Neural progenitor cell (in vitro differentiated cells): ENCODE measurements around the gene KRT76.

Source experiments
- EZH2 ChIP-seq: fragments of 200-600 bp; sonication (generic); IDR thresholded peaks from 2 replicates; pipeline ENCODE4 v1.6.1; 2017; ENCODE audit warnings: antibody characterized with exemption, mild to moderate bottlenecking, moderate library complexity
- EZH2phosphoT487 ChIP-seq: fragments of 200-600 bp; sonication (generic); IDR thresholded peaks from 2 replicates; pipeline ENCODE4 v1.6.1; 2017; ENCODE audit warnings: antibody characterized with exemption
- TF ChIP-seq, protein P1 (sequence below): fragments of 200-600 bp; sonication (generic); IDR thresholded peaks from 2 replicates; pipeline ENCODE4 v1.5.1; 2017; ENCODE audit warnings: antibody characterized with exemption, mild to moderate bottlenecking

DNA sequence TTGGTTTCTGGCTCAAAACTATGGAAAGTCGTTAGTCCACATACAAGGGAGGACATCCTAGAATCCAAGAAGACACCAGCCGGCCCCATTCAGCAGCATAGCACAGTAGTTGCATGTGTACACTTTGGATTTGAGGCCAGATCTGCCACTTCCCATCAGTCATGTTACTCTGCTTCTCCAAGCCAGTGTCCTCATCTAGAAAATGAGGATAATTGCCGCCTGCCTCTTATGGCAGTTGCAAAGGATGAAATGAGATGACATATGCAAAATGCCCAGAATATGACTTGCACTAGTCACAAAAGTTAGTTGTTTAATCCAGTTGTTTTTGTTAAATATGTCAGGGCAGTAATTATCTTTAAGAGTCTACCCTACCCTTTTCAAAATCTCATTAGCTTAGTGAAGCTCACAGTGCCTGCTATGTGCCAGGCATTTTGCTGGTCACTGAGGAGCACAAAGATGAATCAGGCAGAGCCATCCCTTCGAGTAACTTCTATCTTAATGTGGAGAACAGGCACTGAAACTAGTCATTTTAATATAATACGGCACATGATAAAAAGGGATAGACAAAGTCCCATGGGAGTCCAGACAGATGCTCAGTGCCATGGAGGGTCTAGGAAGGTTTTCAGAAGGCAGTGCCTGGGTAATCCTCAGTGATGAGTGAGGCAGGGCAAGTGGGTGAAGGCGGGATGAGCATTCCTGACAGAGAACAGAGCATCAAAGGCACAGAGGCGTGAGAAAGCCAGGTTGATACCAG lies 6.6 kb upstream of the KRT76 start:
- TF ChIP-seq, protein P1, sequence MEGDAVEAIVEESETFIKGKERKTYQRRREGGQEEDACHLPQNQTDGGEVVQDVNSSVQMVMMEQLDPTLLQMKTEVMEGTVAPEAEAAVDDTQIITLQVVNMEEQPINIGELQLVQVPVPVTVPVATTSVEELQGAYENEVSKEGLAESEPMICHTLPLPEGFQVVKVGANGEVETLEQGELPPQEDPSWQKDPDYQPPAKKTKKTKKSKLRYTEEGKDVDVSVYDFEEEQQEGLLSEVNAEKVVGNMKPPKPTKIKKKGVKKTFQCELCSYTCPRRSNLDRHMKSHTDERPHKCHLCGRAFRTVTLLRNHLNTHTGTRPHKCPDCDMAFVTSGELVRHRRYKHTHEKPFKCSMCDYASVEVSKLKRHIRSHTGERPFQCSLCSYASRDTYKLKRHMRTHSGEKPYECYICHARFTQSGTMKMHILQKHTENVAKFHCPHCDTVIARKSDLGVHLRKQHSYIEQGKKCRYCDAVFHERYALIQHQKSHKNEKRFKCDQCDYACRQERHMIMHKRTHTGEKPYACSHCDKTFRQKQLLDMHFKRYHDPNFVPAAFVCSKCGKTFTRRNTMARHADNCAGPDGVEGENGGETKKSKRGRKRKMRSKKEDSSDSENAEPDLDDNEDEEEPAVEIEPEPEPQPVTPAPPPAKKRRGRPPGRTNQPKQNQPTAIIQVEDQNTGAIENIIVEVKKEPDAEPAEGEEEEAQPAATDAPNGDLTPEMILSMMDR, result no peak
- TF ChIP-seq EZH2 (no peak), EZH2phosphoT487 (no peak)
